Right lobe of liver (tissue), 6 donors: ENCODE results near the gene NSMF. TPM values are rescaled to one million over a fixed set of nuclear protein-coding genes. Genes with fewer than 3 reads are reported as not detected.

ENCODE experiments used
- ATAC-seq, 4 donors: fragments of 200-7000 bp; cut with Tn5 transposase; one replicate each; pipeline ENCODE4 v1.9.1; 2020; ENCODE audit warnings: mild to moderate bottlenecking in 4 of 4, moderate library complexity in 4 of 4
- DNase-seq, 3 donors: peaks; one replicate each; pipeline ENCODE4 v3.0.0-alpha.2; 2020
- H3K27ac ChIP-seq, 3 donors: fragments of 200-600 bp; one replicate each; pipeline ENCODE4 v1.8.0; 2022
- H3K27me3 ChIP-seq, 2 donors: fragments of 200-600 bp; one replicate each; pipeline ENCODE4 v1.8.0; 2022
- H3K36me3 ChIP-seq, 4 donors: fragments of 200-600 bp; sonication (generic) in 1 of 4; one replicate each; pipeline versions ENCODE4 v1.5.1 to v1.8.0; 2017 to 2022; ENCODE audit warnings: control low read depth in 1 of 4
- H3K4me1 ChIP-seq, 4 donors: fragments of 200-600 bp; sonication (generic) in 1 of 4; one replicate each; pipeline versions ENCODE4 v1.5.1 to v1.8.0; 2017 to 2022; ENCODE audit warnings: control low read depth in 1 of 4
- H3K4me3 ChIP-seq, 3 donors: fragments of 200-600 bp; one replicate each; pipeline ENCODE4 v1.8.0; 2022
- H3K9me3 ChIP-seq, 4 donors: fragments of 200-600 bp; sonication (generic) in 1 of 4; one replicate each; pipeline versions ENCODE4 v1.5.1 to v1.8.0; 2017 to 2022; ENCODE audit warnings: control low read depth in 1 of 4
- POLR2A ChIP-seq: fragments of 450-650 bp; IDR thresholded peaks from one replicate; pipeline ENCODE4 v1.6.1; 2017; ENCODE audit warnings: antibody characterized with exemption, mild to moderate bottlenecking
- WGBS: methylation state at CpG from one replicate; pipeline ENCODE4 v1.1.6; 2018; ENCODE audit warnings: low coverage, low lambda C conversion rate; ENCODE audit not compliant: insufficient coverage; ENCODE audit errors: missing lambda C conversion rate; 5-methylcytosine and 5-hydroxymethylcytosine counted together
- intact Hi-C, 2 donors: fragments of 100-400 bp; cut with DNase I; formaldehyde crosslinking; loops; one replicate each; pipeline versions ENCODE4 v1.11.2 to v1.14.1; 2022
- total RNA-seq, 6 experiments: library from RNA; depleted of rRNA in 2 of 6; stranded (reverse); fragments of >200 nt in 2 of 6; fragmentation: NEBNext Ultra II Directional in 3 of 6; extraction: Animal tissue kit (Norgen Biotek cat#: 25700) in 3 of 6; gene quantifications; one replicate each; pipeline versions ENCODE4 v1.1.0 to v1.2.4, GENCODE V29; 2016 to 2023
- TF ChIP-seq, protein P1 (sequence below), 4 donors: fragments of 200-600 bp in 3 of 4; fragments of 450-650 bp in 1 of 4; IDR thresholded peaks; one replicate each; pipeline versions ENCODE4 v1.5.1 to v1.8.0; 2016 to 2022; ENCODE audit warnings: antibody characterized with exemption in 4 of 4, mild to moderate bottlenecking in 2 of 4
- donor health status: DM: no; HTN: yes; CAD: no.
- donor health status: DM: no; HTN: no; CAD: no.
- donor health status: DM: no; HTN: no; CAD: no.
- donor health status: DM: no; HTN: yes; CAD: no.
- donor health status: DM: no; HTN: yes; CAD: no.

Gene NSMF
- total RNA-seq, 6 experiments from 2014 or later: 15.6 to 55.4 (median 20.1) TPM

- H3K36me3 ChIP-seq: peaks cover 0 to 7% (median 0%) of the 10 kb centered on the region in 4 donors
- no peak overlapping the region for H3K27ac ChIP-seq
- intact Hi-C loops: no loop called here
- WGBS: 10% methylated on average over 2 of the region's 20 CpGs
- no peak overlapping the region for H3K4me3 ChIP-seq
- no peaks in the 10 kb centered on the region for H3K4me1 ChIP-seq
- DNase-seq (no peak), ATAC-seq (peak in 2 of 4 donors; percentile 16 to 24)
- H3K27me3 ChIP-seq: no peaks in the 10 kb centered on the region
- no peaks in the 10 kb centered on the region for H3K9me3 ChIP-seq
- no peak for TF ChIP-seq POLR2A
- TF ChIP-seq, protein P1, sequence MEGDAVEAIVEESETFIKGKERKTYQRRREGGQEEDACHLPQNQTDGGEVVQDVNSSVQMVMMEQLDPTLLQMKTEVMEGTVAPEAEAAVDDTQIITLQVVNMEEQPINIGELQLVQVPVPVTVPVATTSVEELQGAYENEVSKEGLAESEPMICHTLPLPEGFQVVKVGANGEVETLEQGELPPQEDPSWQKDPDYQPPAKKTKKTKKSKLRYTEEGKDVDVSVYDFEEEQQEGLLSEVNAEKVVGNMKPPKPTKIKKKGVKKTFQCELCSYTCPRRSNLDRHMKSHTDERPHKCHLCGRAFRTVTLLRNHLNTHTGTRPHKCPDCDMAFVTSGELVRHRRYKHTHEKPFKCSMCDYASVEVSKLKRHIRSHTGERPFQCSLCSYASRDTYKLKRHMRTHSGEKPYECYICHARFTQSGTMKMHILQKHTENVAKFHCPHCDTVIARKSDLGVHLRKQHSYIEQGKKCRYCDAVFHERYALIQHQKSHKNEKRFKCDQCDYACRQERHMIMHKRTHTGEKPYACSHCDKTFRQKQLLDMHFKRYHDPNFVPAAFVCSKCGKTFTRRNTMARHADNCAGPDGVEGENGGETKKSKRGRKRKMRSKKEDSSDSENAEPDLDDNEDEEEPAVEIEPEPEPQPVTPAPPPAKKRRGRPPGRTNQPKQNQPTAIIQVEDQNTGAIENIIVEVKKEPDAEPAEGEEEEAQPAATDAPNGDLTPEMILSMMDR (IDR thresholded peaks at IDR 0.05): no peak
Observed at GRCh38 chr9:137492464-137493363, 33.6 kb upstream of the NSMF start.

DNA sequence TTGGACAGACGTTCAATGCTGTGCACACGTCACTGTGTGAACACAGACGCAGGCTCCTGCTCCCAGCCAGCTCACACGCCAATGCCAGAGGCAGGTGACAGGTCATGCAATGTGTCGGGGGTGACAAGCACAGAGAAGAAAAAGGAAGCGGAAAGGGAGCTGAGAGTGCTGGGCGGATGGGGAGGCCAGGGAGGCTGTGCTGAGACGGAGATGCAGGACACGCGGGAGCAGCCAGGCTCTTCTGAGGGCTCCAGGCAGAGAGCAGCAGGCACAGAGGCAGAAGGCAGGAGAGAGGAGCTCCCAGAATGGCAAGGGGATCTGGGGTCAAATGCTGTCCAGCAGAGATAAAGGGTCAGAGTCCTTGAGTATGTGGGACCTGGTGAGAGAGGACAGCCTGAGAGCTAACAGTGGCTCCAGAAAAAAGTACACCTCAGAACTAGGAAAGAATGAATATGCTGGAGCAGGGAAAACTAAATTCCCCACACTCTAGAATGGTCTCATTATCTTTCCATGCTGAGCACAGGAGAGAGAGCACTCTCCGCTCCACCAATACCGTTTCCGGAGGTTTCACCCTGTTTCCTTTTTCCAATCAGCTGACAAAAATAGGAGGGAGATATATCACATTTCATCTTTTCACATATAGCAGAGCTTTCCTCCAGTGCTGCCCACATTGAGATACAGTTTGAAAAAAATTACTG is 32.8 kb upstream of the NSMF start:
- DNase-seq (no peak), ATAC-seq (no peak)
- no peaks in the 10 kb centered on the region for H3K27me3 ChIP-seq
- whole genome bisulfite sequencing: 97% methylated on average over 10 of the region's 13 CpGs
- TF ChIP-seq, protein P1 (IDR thresholded peaks at IDR 0.05): no peak
- TF ChIP-seq POLR2A: no peak
- intact Hi-C loops: no loop called here
- H3K27ac ChIP-seq: no peak overlapping the region
- H3K4me1 ChIP-seq: no peaks in the 10 kb centered on the region
- no peaks in the 10 kb centered on the region for H3K9me3 ChIP-seq
- H3K36me3 ChIP-seq: peaks cover 0 to 7% (median 0%) of the 10 kb centered on the region in 4 donors
- no peak overlapping the region for H3K4me3 ChIP-seq

DNA sequence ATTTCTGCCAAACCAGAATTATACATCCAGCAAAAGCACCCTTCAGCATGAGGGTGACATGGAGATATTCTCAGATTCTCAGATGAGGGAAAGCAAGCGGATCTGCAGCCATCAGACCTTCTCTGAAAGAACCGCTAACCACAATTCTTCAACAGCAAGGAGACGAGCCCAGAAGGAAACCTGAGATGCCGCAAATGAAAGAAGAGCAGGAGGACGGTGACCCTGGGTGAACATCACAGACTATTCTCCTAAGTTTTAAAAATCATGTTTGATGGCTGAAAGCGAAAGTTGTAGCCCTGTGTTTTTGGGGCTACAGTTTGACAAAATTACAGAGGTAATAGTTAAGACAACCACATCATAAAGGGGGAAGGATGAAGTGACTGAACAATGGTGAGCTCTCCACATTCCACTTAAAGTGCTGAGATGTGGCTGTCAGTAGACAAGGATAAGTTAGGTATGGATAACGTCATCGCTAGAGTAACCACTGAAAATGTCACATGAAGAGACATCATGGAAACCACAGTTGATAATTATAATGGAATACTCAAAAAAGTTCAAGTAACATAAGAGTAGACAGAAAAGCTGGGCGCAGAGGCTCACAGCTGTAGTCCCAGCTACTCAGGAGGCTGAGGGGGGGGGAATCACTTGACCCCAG is 31.5 kb upstream of the NSMF start:
- peaks cover 0 to 7% (median 0%) of the 10 kb centered on the region in 4 donors for H3K36me3 ChIP-seq
- no peak overlapping the region for H3K4me3 ChIP-seq
- no peaks in the 10 kb centered on the region for H3K4me1 ChIP-seq
- no peaks in the 10 kb centered on the region for H3K9me3 ChIP-seq
- WGBS: 90% methylated on average over 9 of the region's 9 CpGs
- no peaks in the 10 kb centered on the region for H3K27me3 ChIP-seq
- TF ChIP-seq, protein P1 (IDR thresholded peaks at IDR 0.05): no peak
- no peak for TF ChIP-seq POLR2A
- intact Hi-C loops: no loop called here
- no peak for ATAC-seq
- DNase-seq: no peak
- no peak overlapping the region for H3K27ac ChIP-seq

DNA sequence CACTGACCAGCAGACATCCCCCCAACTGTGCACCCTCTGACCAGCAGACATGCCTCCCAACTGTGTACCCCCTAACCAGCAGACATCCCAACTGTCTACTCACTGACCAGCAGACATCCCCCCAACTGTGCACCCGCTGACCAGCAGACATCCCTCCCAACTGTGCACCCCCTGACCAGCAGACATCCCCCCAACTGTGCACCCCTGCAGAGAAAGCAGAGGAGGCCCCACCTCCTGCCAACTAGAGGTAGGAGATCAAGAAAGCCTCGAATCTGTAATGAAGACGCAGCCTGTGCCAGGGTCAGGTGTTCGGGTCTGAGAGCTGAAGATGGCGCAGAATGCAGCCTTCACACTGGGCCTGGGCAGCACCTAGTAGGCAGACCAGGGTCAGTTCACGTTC is 29.8 kb upstream of the NSMF start:
- intact Hi-C loops: no loop called here
- Histone ChIP-seq H3K9me3 (no peaks in the 10 kb centered on the region), H3K4me1 (no peaks in the 10 kb centered on the region), H3K27me3 (no peaks in the 10 kb centered on the region), H3K4me3 (no peak overlapping the region), H3K36me3 (peaks cover 0 to 7% (median 0%) of the 10 kb centered on the region in 4 donors), H3K27ac (no peak overlapping the region)
- TF ChIP-seq, protein P1 (IDR thresholded peaks at IDR 0.05): no peak
- TF ChIP-seq POLR2A: no peak
- no peak for DNase-seq
- no peak for ATAC-seq
- WGBS: 80% methylated on average over 2 of the region's 6 CpGs
